Endothelial cell of umbilical vein (primary cell): Measurements from ENCODE around the gene GPR108.

Source experiments
- POLR2A ChIP-seq: IDR thresholded peaks from 2 replicates; pipeline ENCODE4 v1.6.1; 2012; ENCODE audit warnings: low read depth, mild to moderate bottlenecking, control low read depth, low read length
- POLR2AphosphoS5 ChIP-seq: IDR thresholded peaks from 2 replicates; pipeline ENCODE4 v1.6.1; 2012; ENCODE audit warnings: low read depth, mild to moderate bottlenecking, control low read depth, low read length, moderate library complexity; ENCODE audit not compliant: insufficient read depth
- TF ChIP-seq, protein P1 (sequence below), 2 donors: IDR thresholded peaks; 1 replicate in 1 of 2; 2 replicates in 1 of 2; pipeline ENCODE4 v1.5.1; 2011; ENCODE audit warnings: low read length in 2 of 2, mild to moderate bottlenecking in 2 of 2, moderate library complexity in 2 of 2, control low read depth in 1 of 2, inconsistent platforms in 1 of 2, low read depth in 1 of 2; ENCODE audit not compliant: insufficient read depth in 1 of 2; ENCODE audit errors: extremely low read depth in 1 of 2

DNA sequence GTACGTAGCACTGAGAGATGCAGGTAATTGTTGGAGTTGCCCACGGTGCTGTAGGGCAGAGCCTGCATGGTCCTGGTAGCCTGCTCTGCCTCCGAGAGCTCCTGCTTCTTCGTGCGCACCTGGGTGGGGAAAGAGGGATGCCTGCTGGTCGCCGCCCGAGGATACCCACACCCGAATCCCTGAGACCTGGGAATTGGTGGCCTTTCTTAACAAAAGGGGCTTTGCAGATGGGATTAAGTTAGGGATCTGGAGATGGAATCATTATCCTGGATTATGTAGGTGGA lies 26.4 kb downstream of the GPR108 start:
- TF ChIP-seq POLR2AphosphoS5 (no peak), POLR2A (no peak)
- TF ChIP-seq, protein P1, sequence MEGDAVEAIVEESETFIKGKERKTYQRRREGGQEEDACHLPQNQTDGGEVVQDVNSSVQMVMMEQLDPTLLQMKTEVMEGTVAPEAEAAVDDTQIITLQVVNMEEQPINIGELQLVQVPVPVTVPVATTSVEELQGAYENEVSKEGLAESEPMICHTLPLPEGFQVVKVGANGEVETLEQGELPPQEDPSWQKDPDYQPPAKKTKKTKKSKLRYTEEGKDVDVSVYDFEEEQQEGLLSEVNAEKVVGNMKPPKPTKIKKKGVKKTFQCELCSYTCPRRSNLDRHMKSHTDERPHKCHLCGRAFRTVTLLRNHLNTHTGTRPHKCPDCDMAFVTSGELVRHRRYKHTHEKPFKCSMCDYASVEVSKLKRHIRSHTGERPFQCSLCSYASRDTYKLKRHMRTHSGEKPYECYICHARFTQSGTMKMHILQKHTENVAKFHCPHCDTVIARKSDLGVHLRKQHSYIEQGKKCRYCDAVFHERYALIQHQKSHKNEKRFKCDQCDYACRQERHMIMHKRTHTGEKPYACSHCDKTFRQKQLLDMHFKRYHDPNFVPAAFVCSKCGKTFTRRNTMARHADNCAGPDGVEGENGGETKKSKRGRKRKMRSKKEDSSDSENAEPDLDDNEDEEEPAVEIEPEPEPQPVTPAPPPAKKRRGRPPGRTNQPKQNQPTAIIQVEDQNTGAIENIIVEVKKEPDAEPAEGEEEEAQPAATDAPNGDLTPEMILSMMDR (IDR thresholded peaks at IDR 0.05; ENCODE audit: extremely low read depth in 1 of 2, insufficient read depth in 1 of 2, low read depth in 1 of 2, low read length in 2 of 2) = no peak
